ENCODE results near the gene FUCA2. TPM values are rescaled to one million over a fixed set of nuclear protein-coding genes. Genes with fewer than 3 reads are reported as not detected.

The FUCA2 gene
- total RNA-seq, 1 donor from 2014 or later, result 52.4 TPM

GRCh38 chr6:143527677-143528076, 16.2 kb upstream of the FUCA2 start:
- Mint-ChIP-seq H3K9me3 (ENCODE audit: low read depth) (no peaks in the 10 kb centered on the region), H3K4me1 (ENCODE audit: low read depth) (peaks cover 7% of the 10 kb centered on the region), H3K27ac (ENCODE audit: unreplicated experiment) (no peak overlapping the region), H3K4me3 (ENCODE audit: unreplicated experiment) (no peak overlapping the region), H3K36me3 (ENCODE audit: low read depth) (no peaks in the 10 kb centered on the region), H3K27me3 (ENCODE audit: low read depth) (no peaks in the 10 kb centered on the region)
- no peak for TF ChIP-seq CTCF (IDR thresholded peaks at IDR 0.05)
- no peak for DNase-seq (ENCODE audit: low spot score)

GRCh38 chr6:143525356-143525755, 13.8 kb upstream of the FUCA2 start:
- Mint-ChIP-seq H3K9me3 (ENCODE audit: low read depth) (no peaks in the 10 kb centered on the region), H3K4me3 (ENCODE audit: unreplicated experiment) (no peak overlapping the region), H3K36me3 (ENCODE audit: low read depth) (no peaks in the 10 kb centered on the region), H3K27ac (ENCODE audit: unreplicated experiment) (no peak overlapping the region), H3K27me3 (ENCODE audit: low read depth) (no peaks in the 10 kb centered on the region), H3K4me1 (ENCODE audit: low read depth) (peaks cover 7% of the 10 kb centered on the region)
- no peak for DNase-seq (ENCODE audit: low spot score)
- no peak for TF ChIP-seq CTCF (IDR thresholded peaks at IDR 0.05)

GRCh38 chr6:143522039-143522600, 10.6 kb upstream of the FUCA2 start:
- Mint-ChIP-seq H3K36me3 (ENCODE audit: low read depth) (no peaks in the 10 kb centered on the region), H3K9me3 (ENCODE audit: low read depth) (no peaks in the 10 kb centered on the region), H3K4me1 (ENCODE audit: low read depth) (no peaks in the 10 kb centered on the region)

GRCh38 chr6:143517447-143517773, 5.9 kb upstream of the FUCA2 start:
- no peak overlapping the region for H3K4me3 Mint-ChIP-seq (ENCODE audit: unreplicated experiment)
- DNase-seq (ENCODE audit: low spot score), result no peak
- TF ChIP-seq CTCF (IDR thresholded peaks at IDR 0.05), result no peak
- H3K27ac Mint-ChIP-seq (ENCODE audit: unreplicated experiment), result no peak overlapping the region
- no peaks in the 10 kb centered on the region for H3K36me3 Mint-ChIP-seq (ENCODE audit: low read depth)
- peaks cover 10% of the 10 kb centered on the region for H3K4me1 Mint-ChIP-seq (ENCODE audit: low read depth)
- peaks cover 9% of the 10 kb centered on the region for H3K27me3 Mint-ChIP-seq (ENCODE audit: low read depth)
- H3K9me3 Mint-ChIP-seq (ENCODE audit: low read depth), result no peaks in the 10 kb centered on the region

More at GRCh38 chr6:143522039-143522600, 10.6 kb upstream of the FUCA2 start:
- Mint-ChIP-seq H3K27ac (ENCODE audit: unreplicated experiment) (no peak overlapping the region), H3K4me3 (ENCODE audit: unreplicated experiment) (no peak overlapping the region), H3K27me3 (ENCODE audit: low read depth) (peaks cover 3% of the 10 kb centered on the region)
- no peak for TF ChIP-seq CTCF (IDR thresholded peaks at IDR 0.05)
- no peak for DNase-seq (ENCODE audit: low spot score)

GRCh38 chr6:143516690-143517446, 5.3 kb upstream of the FUCA2 start:
- DNase-seq (ENCODE audit: low spot score), result no peak
- Mint-ChIP-seq H3K4me3 (ENCODE audit: unreplicated experiment) (no peak overlapping the region), H3K9me3 (ENCODE audit: low read depth) (no peaks in the 10 kb centered on the region), H3K4me1 (ENCODE audit: low read depth) (peaks cover 11% of the 10 kb centered on the region), H3K36me3 (ENCODE audit: low read depth) (no peaks in the 10 kb centered on the region), H3K27ac (ENCODE audit: unreplicated experiment) (no peak overlapping the region), H3K27me3 (ENCODE audit: low read depth) (peaks cover 9% of the 10 kb centered on the region)
- no peak for TF ChIP-seq CTCF (IDR thresholded peaks at IDR 0.05)

Measured in chondrocyte (in vitro differentiated cells).